Measurements from ENCODE around the gene SHPK. TPM values are rescaled to one million over a fixed set of nuclear protein-coding genes. Genes with fewer than 3 reads are reported as not detected.

The SHPK gene, protein sequence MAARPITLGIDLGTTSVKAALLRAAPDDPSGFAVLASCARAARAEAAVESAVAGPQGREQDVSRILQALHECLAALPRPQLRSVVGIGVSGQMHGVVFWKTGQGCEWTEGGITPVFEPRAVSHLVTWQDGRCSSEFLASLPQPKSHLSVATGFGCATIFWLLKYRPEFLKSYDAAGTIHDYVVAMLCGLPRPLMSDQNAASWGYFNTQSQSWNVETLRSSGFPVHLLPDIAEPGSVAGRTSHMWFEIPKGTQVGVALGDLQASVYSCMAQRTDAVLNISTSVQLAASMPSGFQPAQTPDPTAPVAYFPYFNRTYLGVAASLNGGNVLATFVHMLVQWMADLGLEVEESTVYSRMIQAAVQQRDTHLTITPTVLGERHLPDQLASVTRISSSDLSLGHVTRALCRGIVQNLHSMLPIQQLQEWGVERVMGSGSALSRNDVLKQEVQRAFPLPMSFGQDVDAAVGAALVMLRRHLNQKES
- total RNA-seq = 8.3 and 13.8 TPM in 2 replicates

GRCh38 chr17:3636154-3636907, at the start of gene SHPK, which contains the start of gene CTNS:
TSS of gene SHPK (minus strand) at chr17:3636250. CDS start at chr17:3636219, 31 bp downstream.
TSS of gene CTNS (plus strand) at chr17:3636760. CDS start at chr17:3640207, 3,447 bp downstream.
- peak within 1 kb of the TSS; percentile 94 for H2AFZ ChIP-seq (ENCODE audit: low read length)
- peak within 1 kb of the TSS; percentile 97 for H3K4me2 ChIP-seq (ENCODE audit: insufficient read depth, low read length)
- H3K27me3 ChIP-seq (ENCODE audit: insufficient read depth, low read length) = no peaks in the 10 kb centered on the region
- TF ChIP-seq, protein P1, sequence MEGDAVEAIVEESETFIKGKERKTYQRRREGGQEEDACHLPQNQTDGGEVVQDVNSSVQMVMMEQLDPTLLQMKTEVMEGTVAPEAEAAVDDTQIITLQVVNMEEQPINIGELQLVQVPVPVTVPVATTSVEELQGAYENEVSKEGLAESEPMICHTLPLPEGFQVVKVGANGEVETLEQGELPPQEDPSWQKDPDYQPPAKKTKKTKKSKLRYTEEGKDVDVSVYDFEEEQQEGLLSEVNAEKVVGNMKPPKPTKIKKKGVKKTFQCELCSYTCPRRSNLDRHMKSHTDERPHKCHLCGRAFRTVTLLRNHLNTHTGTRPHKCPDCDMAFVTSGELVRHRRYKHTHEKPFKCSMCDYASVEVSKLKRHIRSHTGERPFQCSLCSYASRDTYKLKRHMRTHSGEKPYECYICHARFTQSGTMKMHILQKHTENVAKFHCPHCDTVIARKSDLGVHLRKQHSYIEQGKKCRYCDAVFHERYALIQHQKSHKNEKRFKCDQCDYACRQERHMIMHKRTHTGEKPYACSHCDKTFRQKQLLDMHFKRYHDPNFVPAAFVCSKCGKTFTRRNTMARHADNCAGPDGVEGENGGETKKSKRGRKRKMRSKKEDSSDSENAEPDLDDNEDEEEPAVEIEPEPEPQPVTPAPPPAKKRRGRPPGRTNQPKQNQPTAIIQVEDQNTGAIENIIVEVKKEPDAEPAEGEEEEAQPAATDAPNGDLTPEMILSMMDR (IDR thresholded peaks at IDR 0.05; ENCODE audit: extremely low read depth, low read depth, low read length) = no peak
- peak within 1 kb of the TSS; percentile 83 for H3K4me3 ChIP-seq (ENCODE audit: insufficient read depth, low read length)
- H4K20me1 ChIP-seq (ENCODE audit: insufficient read depth, low read length) = no peaks in the 10 kb centered on the region
- peaks cover 12% of the 10 kb centered on the region for H3K36me3 ChIP-seq (ENCODE audit: insufficient read depth, low read length)
- H3K27ac ChIP-seq (ENCODE audit: low read depth, low read length) = peak within 1 kb of the TSS; percentile 92
- DNase-seq (ENCODE audit: insufficient read length, low spot score, missing footprints) = peak; percentile 100
- no peaks in the 10 kb centered on the region for H3K9me3 ChIP-seq (ENCODE audit: low read depth, low read length)
- H3K79me2 ChIP-seq (ENCODE audit: insufficient read depth, low read length) = peaks cover 39% of the 10 kb centered on the region
- H3K4me1 ChIP-seq (ENCODE audit: insufficient read depth, low read length) = peaks cover 13% of the 10 kb centered on the region

DNA sequence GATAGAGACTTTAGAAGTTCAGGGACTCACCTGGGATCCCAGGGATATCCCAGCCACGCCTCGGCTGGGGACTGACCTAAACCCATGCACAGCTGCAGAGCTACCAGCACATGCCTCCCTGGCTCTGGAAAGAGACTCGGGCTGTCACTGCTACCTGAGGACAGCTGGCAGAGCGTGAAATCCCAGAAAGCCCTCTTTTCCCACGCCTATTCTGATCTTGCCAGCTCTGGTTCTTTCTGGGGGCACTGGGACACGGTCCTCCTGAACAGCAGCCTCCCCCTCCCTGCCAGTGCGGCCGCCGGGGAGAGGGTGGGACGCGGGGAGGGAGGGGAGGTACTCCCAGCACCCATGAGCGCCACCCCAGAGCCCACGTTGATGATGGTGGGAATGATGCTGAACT, 49.1 kb upstream of the SHPK start:
- H3K27ac ChIP-seq (ENCODE audit: low read depth, low read length) = no peak overlapping the region
- H2AFZ ChIP-seq (ENCODE audit: low read length) = no peak overlapping the region
- peak; percentile 75 for DNase-seq (ENCODE audit: insufficient read length, low spot score, missing footprints)
- H3K9me3 ChIP-seq (ENCODE audit: low read depth, low read length) = no peaks in the 10 kb centered on the region
- no peak overlapping the region for H3K4me2 ChIP-seq (ENCODE audit: insufficient read depth, low read length)
- no peak overlapping the region for H3K4me3 ChIP-seq (ENCODE audit: insufficient read depth, low read length)
- H3K36me3 ChIP-seq (ENCODE audit: insufficient read depth, low read length) = no peaks in the 10 kb centered on the region
- H3K4me1 ChIP-seq (ENCODE audit: insufficient read depth, low read length) = no peaks in the 10 kb centered on the region
- peaks cover 4% of the 10 kb centered on the region for H3K27me3 ChIP-seq (ENCODE audit: insufficient read depth, low read length)
- TF ChIP-seq, protein P1 (IDR thresholded peaks at IDR 0.05; ENCODE audit: extremely low read depth, low read depth, low read length) = no peak
- no peaks in the 10 kb centered on the region for H3K79me2 ChIP-seq (ENCODE audit: insufficient read depth, low read length)
- no peaks in the 10 kb centered on the region for H4K20me1 ChIP-seq (ENCODE audit: insufficient read depth, low read length)

DNA sequence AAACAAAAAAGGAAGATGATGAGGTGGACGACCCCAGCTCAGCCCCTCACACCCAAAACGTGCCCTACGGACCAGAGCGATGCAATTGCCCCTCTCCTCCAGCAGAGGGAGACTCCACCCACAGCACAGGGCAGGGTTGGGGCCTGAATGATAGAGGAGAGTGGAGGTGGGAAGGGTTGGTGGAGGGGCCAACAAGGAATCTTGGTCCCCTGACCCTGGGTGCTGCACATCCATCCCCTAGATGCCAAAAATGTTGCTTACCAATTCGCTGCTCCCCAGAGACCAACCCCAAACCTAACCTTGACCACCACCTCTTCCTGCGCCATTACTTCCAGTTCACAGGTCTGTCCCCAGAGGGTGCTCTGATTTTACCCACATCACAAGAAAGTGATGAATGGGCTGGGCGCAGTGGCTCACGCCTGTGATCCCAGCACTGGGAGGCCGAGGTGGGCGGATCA, 47.0 kb upstream of the SHPK start:
- Histone ChIP-seq H3K27me3 (ENCODE audit: insufficient read depth, low read length) (peaks cover 4% of the 10 kb centered on the region), H3K4me3 (ENCODE audit: insufficient read depth, low read length) (no peak overlapping the region), H4K20me1 (ENCODE audit: insufficient read depth, low read length) (no peaks in the 10 kb centered on the region), H3K36me3 (ENCODE audit: insufficient read depth, low read length) (no peaks in the 10 kb centered on the region), H3K27ac (ENCODE audit: low read depth, low read length) (no peak overlapping the region), H3K79me2 (ENCODE audit: insufficient read depth, low read length) (no peaks in the 10 kb centered on the region), H3K4me1 (ENCODE audit: insufficient read depth, low read length) (peaks cover 2% of the 10 kb centered on the region), H3K4me2 (ENCODE audit: insufficient read depth, low read length) (no peak overlapping the region), H3K9me3 (ENCODE audit: low read depth, low read length) (no peaks in the 10 kb centered on the region), H2AFZ (ENCODE audit: low read length) (no peak overlapping the region)
- DNase-seq (ENCODE audit: insufficient read length, low spot score, missing footprints) = peak; percentile 98
- TF ChIP-seq, protein P1 (IDR thresholded peaks at IDR 0.05; ENCODE audit: extremely low read depth, low read depth, low read length) = peak; percentile 88
